KOPT-K1 (cell line): ENCODE measurements around the gene GPR162.

ENCODE experiments used
- H3K27ac ChIP-seq: fragments of 200-600 bp; sonication (generic); 2 replicates; pipeline ENCODE4 v1.5.1; 2016; ENCODE audit warnings: antibody characterized with exemption, mild to moderate bottlenecking, low read depth, low read length; ENCODE audit not compliant: poor library complexity, severe bottlenecking
- H3K36me3 ChIP-seq: fragments of 200-600 bp; sonication (generic); 2 replicates; pipeline ENCODE4 v1.5.1; 2017; ENCODE audit warnings: antibody characterized with exemption, mild to moderate bottlenecking, low read length, moderate library complexity; ENCODE audit not compliant: insufficient read depth
- H3K9me3 ChIP-seq: fragments of 200-600 bp; sonication (generic); 2 replicates; pipeline ENCODE4 v1.5.1; 2017; ENCODE audit warnings: antibody characterized with exemption, low read length, mild to moderate bottlenecking; ENCODE audit not compliant: insufficient read depth, poor library complexity, severe bottlenecking

GPR162 gene

GRCh38 chr12:6782850-6783566 is 38.6 kb upstream of the GPR162 start:
- Histone ChIP-seq H3K36me3 (no peaks in the 10 kb centered on the region), H3K9me3 (no peaks in the 10 kb centered on the region), H3K27ac (peak overlapping the region; percentile 97)

- Histone ChIP-seq H3K36me3 (no peaks in the 10 kb centered on the region), H3K9me3 (no peaks in the 10 kb centered on the region), H3K27ac (peak overlapping the region; percentile 97)
These were observed 37.8 kb upstream of the GPR162 start for GRCh38 chr12:6783828-6784227.

GRCh38 chr12:6784296-6784695 is 37.3 kb upstream of the GPR162 start:
- Histone ChIP-seq H3K9me3 (no peaks in the 10 kb centered on the region), H3K36me3 (no peaks in the 10 kb centered on the region), H3K27ac (peak overlapping the region; percentile 97)

DNA sequence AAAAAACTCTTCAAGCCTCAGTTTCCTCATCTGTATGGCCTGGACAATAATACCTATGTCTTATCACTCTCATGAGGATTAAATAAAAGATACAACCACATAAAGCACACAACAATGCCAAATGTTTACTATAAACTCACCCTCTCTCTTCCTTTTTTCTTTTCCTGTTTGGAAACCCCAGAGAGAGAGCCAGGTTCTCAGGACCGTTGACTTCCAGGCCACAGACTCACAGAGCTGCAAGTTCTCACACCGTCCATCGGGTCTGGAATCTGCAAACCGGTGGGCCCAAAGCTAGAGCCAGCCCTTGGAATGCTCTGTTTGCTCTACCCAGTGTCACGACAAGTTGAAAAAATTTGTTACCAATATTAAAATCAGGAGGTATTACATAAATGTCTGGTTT is 36.9 kb upstream of the GPR162 start:
- Histone ChIP-seq H3K27ac (peak overlapping the region; percentile 97), H3K9me3 (no peaks in the 10 kb centered on the region), H3K36me3 (no peaks in the 10 kb centered on the region)

DNA sequence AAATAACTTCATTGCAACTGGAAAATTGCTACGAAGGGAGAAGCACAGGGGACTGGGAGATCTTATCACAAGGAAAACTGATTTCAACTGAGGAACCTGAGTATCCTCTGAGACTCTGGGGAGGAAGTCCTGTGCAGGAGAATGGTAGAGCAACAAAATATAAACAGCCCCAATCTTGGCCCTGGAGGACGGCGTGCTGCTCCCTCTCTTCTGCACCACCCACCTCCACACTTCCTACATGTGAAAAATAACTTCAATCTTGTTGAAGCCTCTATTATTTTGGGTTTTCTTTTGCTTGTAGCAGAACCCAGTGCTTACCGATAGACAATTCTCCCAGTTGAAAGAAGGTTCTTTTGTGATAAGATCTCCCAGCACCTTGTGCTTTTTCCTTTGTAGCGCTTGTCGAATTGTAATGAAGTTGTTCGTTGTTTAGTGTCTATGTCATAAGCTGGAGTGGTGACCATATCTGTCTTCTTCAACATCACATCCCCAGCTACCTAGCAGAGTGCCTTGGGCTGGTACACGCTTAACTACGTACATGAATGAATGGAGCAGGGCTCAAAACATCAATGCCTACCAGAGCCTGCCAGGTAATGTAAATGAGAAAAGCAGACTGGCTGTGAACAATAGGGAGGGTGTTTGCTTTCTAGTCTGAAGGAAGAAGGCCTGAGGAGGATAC is 35.1 kb upstream of the GPR162 start:
- Histone ChIP-seq H3K27ac (peak overlapping the region; percentile 62), H3K9me3 (no peaks in the 10 kb centered on the region), H3K36me3 (no peaks in the 10 kb centered on the region)

GRCh38 chr12:6787309-6787708 is 34.3 kb upstream of the GPR162 start:
- H3K36me3 ChIP-seq = no peaks in the 10 kb centered on the region
- H3K27ac ChIP-seq = peak overlapping the region; percentile 62
- H3K9me3 ChIP-seq = no peaks in the 10 kb centered on the region

GRCh38 chr12:6788972-6789924 is 32.4 kb upstream of the GPR162 start, which contains the start of gene CD4:
TSS of gene CD4 (plus strand) at chr12:6789528. CDS start at chr12:6800139, 10,611 bp downstream.
- no peaks in the 10 kb centered on the region for H3K36me3 ChIP-seq
- no peaks in the 10 kb centered on the region for H3K9me3 ChIP-seq
- peak within 1 kb of the TSS; percentile 41 for H3K27ac ChIP-seq

DNA sequence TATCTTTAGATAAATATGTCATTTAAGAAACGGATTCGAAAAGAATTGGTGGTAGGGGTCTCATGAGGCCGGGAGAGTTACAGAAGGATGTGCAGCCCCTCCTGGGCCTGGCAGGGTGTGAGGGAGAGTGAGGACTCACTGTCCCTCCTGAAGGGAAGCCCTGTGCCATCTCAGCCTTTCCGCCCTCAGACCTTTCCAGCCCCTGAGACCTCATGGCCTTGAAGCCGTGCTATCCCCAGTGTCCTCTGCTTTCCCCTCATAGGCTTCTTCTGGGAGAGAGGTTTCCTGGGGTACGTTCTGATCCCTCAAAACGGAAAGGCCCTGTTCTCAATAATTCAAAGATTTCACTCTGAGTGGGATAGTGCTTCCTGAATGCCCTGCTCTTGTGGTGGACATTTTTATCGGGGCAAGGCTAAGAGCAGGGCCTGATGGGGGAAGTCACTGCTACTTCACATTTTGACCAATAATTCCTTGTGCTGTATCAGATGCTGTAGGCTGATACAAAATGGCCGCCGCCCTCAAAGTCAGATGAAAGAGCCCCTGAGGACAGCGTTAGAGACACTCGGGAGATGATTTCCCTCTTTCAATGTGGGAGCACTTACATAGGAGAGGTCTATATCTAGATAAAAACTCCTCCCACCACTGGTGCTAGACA is 31.0 kb upstream of the GPR162 start:
- Histone ChIP-seq H3K9me3 (no peaks in the 10 kb centered on the region), H3K27ac (no peak overlapping the region)

GRCh38 chr12:6791931-6792520 is 29.6 kb upstream of the GPR162 start:
- Histone ChIP-seq H3K27ac (no peak overlapping the region), H3K36me3 (no peaks in the 10 kb centered on the region), H3K9me3 (no peaks in the 10 kb centered on the region)

More for the DNA sequence above, 31.0 kb upstream of the GPR162 start:
- H3K36me3 ChIP-seq = no peaks in the 10 kb centered on the region

- Histone ChIP-seq H3K36me3 (no peaks in the 10 kb centered on the region), H3K9me3 (no peaks in the 10 kb centered on the region), H3K27ac (no peak overlapping the region)
These were observed 29.0 kb upstream of the GPR162 start for GRCh38 chr12:6792522-6793201.

- Histone ChIP-seq H3K27ac (no peak overlapping the region), H3K9me3 (no peaks in the 10 kb centered on the region), H3K36me3 (no peaks in the 10 kb centered on the region)
These were observed 26.5 kb upstream of the GPR162 start for GRCh38 chr12:6795088-6795487.

- no peak overlapping the region for H3K27ac ChIP-seq
- no peaks in the 10 kb centered on the region for H3K36me3 ChIP-seq
- no peaks in the 10 kb centered on the region for H3K9me3 ChIP-seq
These were observed 25.0 kb upstream of the GPR162 start for GRCh38 chr12:6796576-6796975.

DNA sequence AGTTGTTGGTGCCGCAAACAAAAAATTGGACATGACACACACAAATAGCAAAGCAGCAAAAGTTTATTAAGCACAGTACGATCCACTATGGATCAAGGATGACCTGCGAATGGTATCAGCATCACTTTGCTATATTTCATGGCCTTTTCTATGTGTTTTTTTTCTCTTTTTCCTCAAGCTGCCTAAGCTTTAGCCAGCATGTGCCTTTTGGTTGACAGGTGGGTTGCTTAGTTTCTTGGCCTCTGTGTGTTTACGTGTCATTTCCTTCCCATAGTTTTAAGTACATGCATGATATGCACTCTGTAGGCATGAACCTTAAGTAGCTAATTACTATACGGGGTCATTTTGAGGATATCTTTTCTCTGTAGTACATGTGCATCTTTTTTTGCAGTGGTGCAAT is 22.5 kb upstream of the GPR162 start:
- no peaks in the 10 kb centered on the region for H3K9me3 ChIP-seq
- H3K27ac ChIP-seq = no peak overlapping the region

DNA sequence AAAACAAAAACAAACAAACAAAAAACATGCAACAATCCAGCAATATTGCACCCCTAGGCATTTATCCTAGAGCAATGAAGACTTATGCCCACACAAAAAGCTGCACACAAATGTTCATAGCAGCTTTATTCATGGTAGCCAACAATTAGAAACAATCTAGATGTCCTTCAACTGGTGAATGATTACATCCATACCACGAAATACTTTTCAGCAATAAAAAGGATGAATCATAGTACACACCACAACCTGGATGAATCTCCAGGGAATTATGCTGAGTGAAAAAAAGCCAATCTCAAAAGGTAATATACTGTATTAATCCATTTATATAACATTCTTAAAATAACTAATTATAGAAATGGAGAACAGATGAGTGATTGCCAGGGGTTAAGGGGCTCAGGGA is 14.5 kb upstream of the GPR162 start:
- H3K27ac ChIP-seq = no peak overlapping the region
- H3K9me3 ChIP-seq = no peaks in the 10 kb centered on the region
- H3K36me3 ChIP-seq = no peaks in the 10 kb centered on the region; the same call in 1 of the 2 replicates

More for the DNA sequence above, 22.5 kb upstream of the GPR162 start:
- H3K36me3 ChIP-seq = no peaks in the 10 kb centered on the region; the same call in 1 of the 2 replicates
